ENCODE measurements around the gene SLC16A2.
"Not testable (repeated sequence)": the region's sequence is repeated elsewhere in the genome, so short reads cannot be mapped to it uniquely, and the experiment has no call there.

Gene SLC16A2

DNA sequence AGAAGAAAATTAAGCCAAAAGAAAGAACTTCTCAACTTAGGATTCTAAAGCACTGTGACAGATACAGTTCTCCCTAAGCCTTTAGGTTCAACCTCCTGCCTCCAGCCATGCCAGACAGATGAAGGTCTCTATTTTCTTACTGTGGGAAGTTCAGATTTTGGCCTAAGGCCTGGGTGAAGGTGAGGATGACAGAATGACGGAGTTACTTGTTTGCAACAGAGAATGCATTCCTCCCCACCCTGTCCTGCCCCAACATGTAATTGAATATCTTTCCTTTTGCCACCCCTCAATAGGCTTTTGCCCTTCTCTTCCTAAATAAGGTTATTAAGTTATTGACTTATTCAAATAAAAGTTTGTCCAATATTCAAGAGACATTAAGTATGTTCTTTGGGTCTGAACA, 25.6 kb downstream of the SLC16A2 start:
- DNase-seq (ENCODE audit: low read depth in 2 of 2) = no peak

DNA sequence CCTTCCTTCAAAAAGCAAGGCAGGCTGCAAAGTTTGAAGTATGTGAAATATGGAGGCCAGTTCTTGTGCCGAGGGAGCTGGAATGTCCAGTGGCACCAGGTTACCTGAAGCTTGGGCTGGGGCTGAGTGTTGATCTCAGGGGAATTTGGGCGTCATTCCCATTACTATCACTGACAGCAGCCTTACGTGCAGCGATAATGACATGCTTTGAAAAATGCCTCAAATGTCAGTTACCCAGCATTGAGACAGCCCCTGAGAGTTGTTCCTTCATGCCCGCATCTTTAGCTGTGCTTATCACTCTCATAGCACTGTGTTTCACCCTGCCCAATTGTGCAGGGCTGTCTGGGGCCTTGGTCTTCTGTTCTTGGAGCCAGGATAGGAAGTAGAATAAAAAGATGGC, 27.4 kb downstream of the SLC16A2 start:
- no peak for DNase-seq (ENCODE audit: low read depth in 2 of 2)

GRCh38 chrX:74449322-74449936, 28.1 kb downstream of the SLC16A2 start:
- DNase-seq (ENCODE audit: low read depth in 2 of 2) = no peak

GRCh38 chrX:74449937-74450330, 28.6 kb downstream of the SLC16A2 start:
- DNase-seq (ENCODE audit: low read depth in 2 of 2) = no peak

- DNase-seq (ENCODE audit: low read depth in 2 of 2) = no peak
Measured at GRCh38 chrX:74450803-74451449, 29.6 kb downstream of the SLC16A2 start.

DNA sequence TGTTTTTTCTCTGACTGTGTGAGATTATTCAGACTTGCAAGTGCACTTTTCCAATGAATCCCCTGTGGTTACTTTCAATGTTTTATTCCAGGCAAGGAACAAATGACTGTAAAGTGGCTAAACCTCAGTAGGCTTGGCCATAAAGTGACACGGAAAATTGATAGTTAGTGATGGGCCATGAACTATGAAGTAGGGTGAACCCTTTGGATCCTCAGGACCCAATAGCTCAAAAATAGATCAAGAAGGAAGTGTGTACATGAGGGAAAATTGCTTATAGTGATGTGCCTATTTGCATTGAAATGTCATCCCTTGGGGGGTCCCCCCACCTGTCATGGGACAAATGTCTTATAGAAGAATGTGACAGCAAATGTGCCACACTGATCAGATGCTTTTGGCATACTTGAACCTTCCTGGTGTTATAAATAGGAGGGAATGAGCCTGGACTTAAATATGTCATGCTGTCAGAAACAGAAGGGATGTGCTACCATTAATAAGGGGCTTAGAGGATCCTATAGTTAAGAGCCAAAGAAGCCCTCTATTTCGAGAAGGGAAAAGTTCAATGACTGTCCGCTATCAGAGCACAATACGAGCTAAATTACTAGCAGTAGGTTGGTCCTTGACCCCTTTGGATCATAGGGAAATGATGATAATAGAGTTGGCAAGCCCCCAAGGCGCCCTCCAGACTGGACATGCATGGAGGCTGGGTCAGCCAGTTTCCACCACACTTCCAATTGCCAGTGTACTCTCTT, 30.3 kb downstream of the SLC16A2 start:
- no peak for DNase-seq (ENCODE audit: low read depth in 2 of 2)

GRCh38 chrX:74452199-74452481, 30.8 kb downstream of the SLC16A2 start:
- no peak for DNase-seq (ENCODE audit: low read depth in 2 of 2)

DNA sequence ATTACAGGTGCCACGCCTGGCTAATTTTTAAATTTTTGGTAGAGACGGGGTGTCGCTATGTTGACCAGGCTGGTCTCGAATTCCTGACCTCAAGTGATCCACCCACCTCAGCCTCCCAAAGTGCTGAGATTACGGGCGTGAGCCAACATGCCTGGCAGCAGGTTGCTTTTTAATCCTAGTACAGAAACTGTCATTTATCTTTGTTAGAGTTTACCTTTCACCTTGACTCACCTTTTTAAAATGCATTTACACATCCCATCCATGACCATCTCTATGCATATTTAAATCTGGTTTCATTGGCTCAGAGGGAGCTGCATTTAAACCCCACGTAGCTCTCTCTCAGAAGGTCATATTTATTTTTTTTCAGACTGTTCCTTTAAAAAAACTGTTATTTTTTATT, 31.9 kb downstream of the SLC16A2 start:
- no peak for DNase-seq (ENCODE audit: low read depth in 2 of 2)

DNA sequence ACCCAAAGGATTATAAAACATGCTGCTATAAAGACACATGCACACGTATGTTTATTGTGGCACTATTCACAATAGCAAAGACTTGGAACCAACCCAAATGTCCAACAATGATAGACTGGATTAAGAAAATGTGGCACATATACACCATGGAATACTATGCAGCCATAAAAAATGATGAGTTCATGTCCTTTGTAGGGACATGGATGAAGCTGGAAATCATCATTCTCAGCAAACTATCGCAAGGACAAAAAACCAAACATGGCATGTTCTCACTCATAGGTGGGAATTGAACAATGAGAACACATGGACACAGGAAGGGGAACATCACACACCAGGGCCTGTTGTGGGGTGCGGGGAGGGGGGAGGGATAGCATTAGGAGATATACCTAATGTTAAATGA, 32.9 kb downstream of the SLC16A2 start:
- DNase-seq (ENCODE audit: low read depth in 2 of 2) = not testable (repeated sequence)

DNA sequence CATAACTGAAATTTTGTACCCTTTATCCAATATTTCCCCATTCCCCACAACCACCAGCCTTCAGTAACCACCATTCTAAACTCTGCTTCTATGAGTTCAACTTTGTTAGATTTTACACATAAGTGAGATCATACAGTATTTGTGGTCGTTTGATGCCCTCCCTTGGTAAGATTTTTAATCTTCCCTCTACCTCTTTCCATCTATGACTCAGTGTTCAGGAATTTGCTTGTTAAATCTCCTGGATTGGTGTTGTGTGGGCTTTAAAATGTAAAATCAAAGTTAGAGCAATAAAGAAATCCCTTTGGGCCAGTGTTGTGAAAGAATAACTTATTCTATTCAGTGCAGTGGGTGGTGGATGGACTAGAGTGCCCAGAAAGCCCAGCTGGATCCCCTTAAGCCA, 37.4 kb downstream of the SLC16A2 start:
- no peak for DNase-seq (ENCODE audit: low read depth in 2 of 2)

- no peak for DNase-seq (ENCODE audit: low read depth in 2 of 2)
Measured at GRCh38 chrX:74461384-74461783, 40.1 kb downstream of the SLC16A2 start.

DNA sequence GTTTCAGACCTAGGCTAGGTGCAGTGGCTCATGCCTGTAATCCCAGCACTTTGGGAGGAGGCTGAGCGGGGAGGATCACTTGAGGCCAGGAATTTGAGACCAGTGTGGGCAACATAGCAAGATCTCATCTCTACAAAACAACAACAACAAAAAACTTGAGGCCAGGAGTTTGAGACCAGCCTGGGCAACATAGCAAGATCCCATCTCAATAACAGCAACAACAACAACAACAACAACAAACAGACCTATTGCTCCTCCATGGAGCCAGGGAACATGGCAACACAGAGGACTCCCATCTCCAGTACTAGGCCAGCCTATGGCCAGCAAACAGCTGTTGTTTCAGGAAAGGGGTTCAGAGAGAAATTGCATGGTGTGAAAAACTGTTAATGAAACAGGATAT, 43.4 kb downstream of the SLC16A2 start:
- DNase-seq (ENCODE audit: low read depth in 2 of 2) = no peak

- DNase-seq (ENCODE audit: low read depth in 2 of 2) = no peak
Measured at GRCh38 chrX:74465424-74465823, 44.1 kb downstream of the SLC16A2 start.

DNA sequence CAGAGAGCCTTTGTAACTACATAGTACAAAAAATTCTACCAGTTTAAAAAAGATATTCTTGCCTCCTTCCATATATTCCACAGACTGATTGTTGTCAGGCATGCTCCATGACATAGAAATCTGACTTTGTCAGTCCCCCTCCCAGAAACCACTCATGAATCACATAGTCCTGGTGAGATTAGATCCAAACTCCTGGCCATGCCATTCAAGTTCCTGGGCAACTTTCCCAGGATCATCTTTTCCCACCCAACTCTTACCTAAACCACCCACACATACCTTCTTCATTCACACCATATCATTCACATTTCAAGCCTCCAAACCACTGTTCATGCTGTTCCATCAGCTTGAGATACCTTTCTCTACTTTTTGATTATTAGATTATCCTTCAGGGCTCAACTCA, 46.4 kb downstream of the SLC16A2 start:
- DNase-seq (ENCODE audit: low read depth in 2 of 2) = no peak

- DNase-seq (ENCODE audit: low read depth in 2 of 2) = not testable (repeated sequence)
Measured at GRCh38 chrX:74473116-74473515, 51.8 kb downstream of the SLC16A2 start.

GRCh38 chrX:74490247-74490646, 69.0 kb downstream of the SLC16A2 start:
- DNase-seq (ENCODE audit: low read depth in 2 of 2) = no peak

DNA sequence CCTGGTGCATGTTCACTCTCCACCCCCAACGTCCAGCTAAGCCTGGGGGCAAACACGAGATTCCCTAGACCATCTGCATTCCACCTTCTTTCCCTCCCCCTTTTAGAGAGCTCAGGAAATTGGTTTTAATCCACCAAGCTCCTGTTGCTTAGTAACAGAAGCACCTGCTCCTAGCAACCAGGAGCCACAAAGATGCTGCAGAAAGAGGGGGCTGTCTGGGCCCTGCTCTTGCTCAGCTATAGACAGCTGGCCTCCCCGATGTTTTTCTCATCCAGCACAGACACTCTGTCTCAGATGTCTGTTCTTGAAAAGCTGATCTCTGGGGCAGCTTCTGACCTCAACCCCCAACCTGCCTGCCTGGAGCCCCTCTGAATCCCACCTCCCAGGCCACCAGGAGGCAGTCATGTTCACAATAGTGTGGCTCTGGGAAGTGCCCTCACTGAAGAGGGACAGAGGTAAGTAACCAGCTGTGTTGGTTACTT, 71.5 kb downstream of the SLC16A2 start:
- no peak for DNase-seq (ENCODE audit: low read depth in 2 of 2)

- DNase-seq (ENCODE audit: low read depth in 2 of 2) = no peak
Measured at GRCh38 chrX:74493806-74494205, 72.5 kb downstream of the SLC16A2 start.

GRCh38 chrX:74498924-74499323, 77.6 kb downstream of the SLC16A2 start:
- no peak for DNase-seq (ENCODE audit: low read depth in 2 of 2)

GRCh38 chrX:74500067-74500466, 78.8 kb downstream of the SLC16A2 start:
- no peak for DNase-seq (ENCODE audit: low read depth in 2 of 2)

DNA sequence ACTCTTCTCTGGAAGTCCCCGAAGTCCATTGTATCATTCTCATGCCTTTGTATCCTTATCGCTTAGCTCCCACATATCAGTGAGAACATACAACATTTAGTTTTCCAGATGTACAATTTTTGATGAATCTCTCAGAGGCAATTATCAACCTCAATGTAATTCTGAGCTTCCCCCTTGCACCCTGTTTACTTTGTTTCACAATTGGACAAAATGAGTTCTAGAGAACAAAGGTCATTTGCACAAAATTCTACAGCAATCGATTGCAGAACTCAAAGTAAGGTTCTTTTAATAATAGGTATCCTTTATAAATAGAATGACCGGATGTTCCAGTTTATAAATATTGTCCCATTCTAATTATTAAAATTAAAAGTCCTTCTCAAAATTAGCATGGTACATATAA, 79.3 kb downstream of the SLC16A2 start:
- DNase-seq (ENCODE audit: low read depth in 2 of 2) = no peak

DNA sequence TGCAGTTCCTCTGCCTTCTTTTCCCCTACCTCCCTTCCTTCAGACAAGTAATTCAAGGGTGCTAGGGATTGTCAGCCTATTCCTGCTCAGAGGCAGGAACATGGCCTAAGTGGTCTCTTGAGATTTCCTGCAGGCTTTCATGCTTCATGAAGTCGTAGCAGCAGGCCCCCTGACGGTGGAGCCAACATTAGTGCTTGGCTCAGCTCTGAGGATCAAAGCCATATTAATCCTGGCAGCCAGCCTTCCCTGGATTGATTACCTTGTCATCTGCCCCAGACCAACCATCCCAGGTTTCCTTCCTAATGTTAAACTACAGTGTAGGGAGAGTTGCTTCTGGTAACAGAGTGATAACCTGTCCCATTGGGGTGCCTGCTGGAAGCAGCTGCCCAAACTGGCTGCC, 84.1 kb downstream of the SLC16A2 start:
- no peak for DNase-seq (ENCODE audit: low read depth in 2 of 2)
